ENCODE results near the gene KDR.

KDR gene

GRCh38 chr4:55125087-55125721 is at the start of gene KDR:
KDR (minus strand) TSS chr4:55125595; CDS start chr4:55125293, 302 bp downstream.
- no peak within 1 kb of the TSS for H3K4me3 ChIP-seq (ENCODE audit: low read length)
- no peak for TF ChIP-seq ZNF274 (IDR thresholded peaks at IDR 0.05; ENCODE audit: low read depth, low read length)

GRCh38 chr4:55173580-55173979 is 48.2 kb upstream of the KDR start:
- TF ChIP-seq ZNF274 (IDR thresholded peaks at IDR 0.05; ENCODE audit: low read depth, low read length) = no peak
- H3K4me3 ChIP-seq (ENCODE audit: low read length) = no peak overlapping the region

GRCh38 chr4:55172694-55173287 is 47.4 kb upstream of the KDR start:
- TF ChIP-seq ZNF274 (IDR thresholded peaks at IDR 0.05; ENCODE audit: low read depth, low read length) = no peak
- no peak overlapping the region for H3K4me3 ChIP-seq (ENCODE audit: low read length)

GRCh38 chr4:55170462-55170861 is 45.1 kb upstream of the KDR start:
- no peak for TF ChIP-seq ZNF274 (IDR thresholded peaks at IDR 0.05; ENCODE audit: low read depth, low read length)
- H3K4me3 ChIP-seq (ENCODE audit: low read length) = no peak overlapping the region

GRCh38 chr4:55169352-55169961 is 44.1 kb upstream of the KDR start:
- no peak overlapping the region for H3K4me3 ChIP-seq (ENCODE audit: low read length)
- TF ChIP-seq ZNF274 (IDR thresholded peaks at IDR 0.05; ENCODE audit: low read depth, low read length) = no peak

- no peak for TF ChIP-seq ZNF274 (IDR thresholded peaks at IDR 0.05; ENCODE audit: low read depth, low read length)
- H3K4me3 ChIP-seq (ENCODE audit: low read length) = no peak overlapping the region
Observed at GRCh38 chr4:55162396-55162795, 37.0 kb upstream of the KDR start.

- no peak for TF ChIP-seq ZNF274 (IDR thresholded peaks at IDR 0.05; ENCODE audit: low read depth, low read length)
- no peak overlapping the region for H3K4me3 ChIP-seq (ENCODE audit: low read length)
Observed at GRCh38 chr4:55161739-55162138, 36.3 kb upstream of the KDR start.

- no peak for TF ChIP-seq ZNF274 (IDR thresholded peaks at IDR 0.05; ENCODE audit: low read depth, low read length)
- no peak overlapping the region for H3K4me3 ChIP-seq (ENCODE audit: low read length)
Observed at GRCh38 chr4:55159851-55160250, 34.5 kb upstream of the KDR start.

GRCh38 chr4:55158957-55159356 is 33.6 kb upstream of the KDR start:
- no peak for TF ChIP-seq ZNF274 (IDR thresholded peaks at IDR 0.05; ENCODE audit: low read depth, low read length)
- no peak overlapping the region for H3K4me3 ChIP-seq (ENCODE audit: low read length)

- TF ChIP-seq ZNF274 (IDR thresholded peaks at IDR 0.05; ENCODE audit: low read depth, low read length) = no peak
- no peak overlapping the region for H3K4me3 ChIP-seq (ENCODE audit: low read length)
Observed at GRCh38 chr4:55157559-55158277, 32.3 kb upstream of the KDR start.

GRCh38 chr4:55154933-55155332 is 29.5 kb upstream of the KDR start:
- no peak for TF ChIP-seq ZNF274 (IDR thresholded peaks at IDR 0.05; ENCODE audit: low read depth, low read length)
- H3K4me3 ChIP-seq (ENCODE audit: low read length) = no peak overlapping the region

- no peak for TF ChIP-seq ZNF274 (IDR thresholded peaks at IDR 0.05; ENCODE audit: low read depth, low read length)
- H3K4me3 ChIP-seq (ENCODE audit: low read length) = no peak overlapping the region
Observed at GRCh38 chr4:55154290-55154880, 29.0 kb upstream of the KDR start.

- H3K4me3 ChIP-seq (ENCODE audit: low read length) = no peak overlapping the region
- no peak for TF ChIP-seq ZNF274 (IDR thresholded peaks at IDR 0.05; ENCODE audit: low read depth, low read length)
Observed at GRCh38 chr4:55143858-55144257, 18.5 kb upstream of the KDR start.

GRCh38 chr4:55138367-55138766 is 13.0 kb upstream of the KDR start:
- TF ChIP-seq ZNF274 (IDR thresholded peaks at IDR 0.05; ENCODE audit: low read depth, low read length) = no peak
- H3K4me3 ChIP-seq (ENCODE audit: low read length) = no peak overlapping the region

Data from GM08714 (cell line).